Measurements from ENCODE around the gene SP4. TPM values are rescaled to one million over a fixed set of nuclear protein-coding genes. Genes with fewer than 3 reads are reported as not detected.

Gene SP4
- total RNA-seq, 2 experiments from 2014 or later, result 55.9 to 58.7 TPM

DNA sequence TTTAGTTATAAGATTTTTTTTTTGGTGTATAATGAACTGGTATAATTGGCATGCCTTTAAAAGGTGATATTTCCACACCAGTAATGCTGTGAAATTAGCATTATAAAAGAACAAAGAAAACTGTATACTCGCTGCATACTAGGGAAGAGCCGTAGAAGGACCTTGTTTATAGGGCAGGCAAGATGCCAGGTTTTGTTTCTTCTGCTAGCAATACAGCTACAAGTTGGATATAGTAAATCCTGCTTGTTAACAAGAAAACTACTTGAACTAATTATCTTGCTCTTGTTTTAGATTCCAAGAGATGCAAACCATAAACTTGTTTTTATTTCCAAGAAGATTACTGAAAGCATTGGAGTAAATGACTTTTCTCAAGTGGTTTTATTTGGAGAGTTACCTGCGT lies 116.8 kb downstream of the SP4 start:
- DNase-seq, result no peak
- Mint-ChIP-seq H3K4me3 (no peak overlapping the region), H3K27ac (no peak overlapping the region), H3K36me3 (no peaks in the 10 kb centered on the region), H3K9me3 (ENCODE audit: low read depth) (no peaks in the 10 kb centered on the region), H3K27me3 (peaks cover 72% of the 10 kb centered on the region), H3K4me1 (peaks cover 10% of the 10 kb centered on the region)
- CTCF ChIA-PET, result interaction anchor here (1.0 kb wide), 1 partner anchor 9 kb away, joined by 3 read pairs; no protein-coding TSS in a partner anchor
- no peak for ATAC-seq

DNA sequence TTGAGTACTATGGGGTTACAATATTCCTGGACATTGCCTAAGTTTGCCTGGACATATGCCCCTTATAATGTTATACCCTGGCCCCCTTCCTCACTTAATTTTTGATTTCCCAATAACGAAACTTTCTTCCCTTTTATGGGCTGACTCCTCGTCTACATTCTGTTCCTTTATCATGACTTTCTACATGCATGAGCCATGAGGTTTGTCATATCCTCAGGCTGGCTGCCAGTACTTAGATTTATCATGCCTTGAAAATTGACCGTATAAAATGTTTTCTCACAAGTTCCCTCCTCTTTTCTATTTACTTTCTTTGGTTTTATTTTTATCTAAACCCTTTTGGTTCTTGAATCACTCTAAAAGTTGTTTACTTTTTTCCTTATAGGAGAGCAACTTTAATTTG lies 119.6 kb downstream of the SP4 start:
- CTCF ChIA-PET, result no interaction called here
- no peak overlapping the region for H3K27ac Mint-ChIP-seq
- no peak for ATAC-seq
- DNase-seq, result no peak
- no peaks in the 10 kb centered on the region for H3K36me3 Mint-ChIP-seq
- H3K4me3 Mint-ChIP-seq, result no peak overlapping the region
- peaks cover 46% of the 10 kb centered on the region for H3K27me3 Mint-ChIP-seq
- H3K4me1 Mint-ChIP-seq, result peaks cover 9% of the 10 kb centered on the region
- H3K9me3 Mint-ChIP-seq (ENCODE audit: low read depth), result no peaks in the 10 kb centered on the region

DNA sequence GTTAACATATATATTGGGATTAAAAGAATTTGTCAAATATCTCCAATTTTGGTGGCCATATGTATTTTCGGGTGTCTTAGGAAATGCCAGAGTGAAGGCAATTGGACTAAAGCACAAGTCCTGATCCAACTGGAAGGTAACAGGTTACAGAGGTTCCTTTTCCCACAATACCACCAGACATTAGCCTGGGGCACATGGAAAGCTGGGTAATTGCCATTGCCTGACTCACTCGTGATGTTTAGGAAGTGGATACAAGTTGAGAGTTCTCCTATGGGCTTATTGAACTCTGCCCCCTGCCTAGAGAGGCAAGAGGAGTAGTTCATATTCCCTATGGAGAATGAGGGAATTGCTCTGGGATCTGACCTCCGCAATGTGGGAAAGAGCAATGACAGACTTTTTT lies 120.6 kb downstream of the SP4 start:
- ATAC-seq (no peak), DNase-seq (no peak)
- Mint-ChIP-seq H3K27me3 (peaks cover 41% of the 10 kb centered on the region), H3K27ac (no peak overlapping the region), H3K36me3 (no peaks in the 10 kb centered on the region), H3K4me3 (no peak overlapping the region), H3K9me3 (ENCODE audit: low read depth) (no peaks in the 10 kb centered on the region), H3K4me1 (peaks cover 4% of the 10 kb centered on the region)
- CTCF ChIA-PET, result no interaction called here

- H3K4me1 Mint-ChIP-seq, result no peaks in the 10 kb centered on the region
- ATAC-seq (no peak), DNase-seq (no peak)
- no peaks in the 10 kb centered on the region for H3K9me3 Mint-ChIP-seq (ENCODE audit: low read depth)
- H3K27ac Mint-ChIP-seq, result no peak overlapping the region
- CTCF ChIA-PET, result interaction anchor here (1.1 kb wide), 1 partner anchor 54 kb away, joined by 3 read pairs; no protein-coding TSS in a partner anchor
- H3K36me3 Mint-ChIP-seq, result no peaks in the 10 kb centered on the region
- no peak overlapping the region for H3K4me3 Mint-ChIP-seq
- H3K27me3 Mint-ChIP-seq, result peaks cover 28% of the 10 kb centered on the region
Observed at GRCh38 chr7:21550076-21550475, 122.2 kb downstream of the SP4 start.

DNA sequence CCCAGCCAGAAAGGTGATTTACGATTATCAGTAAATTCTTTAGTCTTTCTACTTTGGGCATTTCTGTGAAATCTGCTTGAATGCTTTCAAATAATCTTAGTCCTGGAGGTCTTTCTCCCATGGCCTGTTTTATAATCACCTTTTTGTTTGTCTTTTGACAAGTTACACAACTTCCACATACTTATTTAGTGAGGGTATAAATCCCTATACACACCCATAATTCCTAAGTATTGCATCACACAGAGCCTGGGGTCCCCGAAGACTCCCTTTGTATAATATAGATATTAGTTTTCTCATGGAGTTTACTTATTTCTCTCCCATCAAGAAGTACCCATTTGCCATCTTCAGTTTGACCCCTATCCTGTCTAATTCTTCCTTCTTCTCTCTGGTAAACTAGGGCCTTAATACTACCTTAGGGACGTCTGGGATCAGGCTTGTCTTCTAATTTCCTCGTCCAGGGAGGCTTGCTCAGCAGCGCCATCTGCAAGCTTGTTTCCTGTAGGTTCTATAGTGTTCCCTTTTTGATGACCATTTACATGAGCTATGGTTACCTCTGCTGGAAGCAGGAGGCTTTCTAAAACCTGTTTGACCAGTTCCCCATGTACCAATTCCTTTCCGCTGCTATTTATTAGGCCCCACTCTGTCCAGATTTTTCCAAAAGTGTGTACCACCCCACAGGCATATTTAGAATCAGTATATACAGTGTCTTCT lies 123.1 kb downstream of the SP4 start:
- no peaks in the 10 kb centered on the region for H3K9me3 Mint-ChIP-seq (ENCODE audit: low read depth)
- no peak for DNase-seq
- no peak overlapping the region for H3K4me3 Mint-ChIP-seq
- H3K27me3 Mint-ChIP-seq, result peaks cover 19% of the 10 kb centered on the region
- no peak for ATAC-seq
- CTCF ChIA-PET, result no interaction called here
- no peaks in the 10 kb centered on the region for H3K36me3 Mint-ChIP-seq
- no peak overlapping the region for H3K27ac Mint-ChIP-seq
- H3K4me1 Mint-ChIP-seq, result no peaks in the 10 kb centered on the region

DNA sequence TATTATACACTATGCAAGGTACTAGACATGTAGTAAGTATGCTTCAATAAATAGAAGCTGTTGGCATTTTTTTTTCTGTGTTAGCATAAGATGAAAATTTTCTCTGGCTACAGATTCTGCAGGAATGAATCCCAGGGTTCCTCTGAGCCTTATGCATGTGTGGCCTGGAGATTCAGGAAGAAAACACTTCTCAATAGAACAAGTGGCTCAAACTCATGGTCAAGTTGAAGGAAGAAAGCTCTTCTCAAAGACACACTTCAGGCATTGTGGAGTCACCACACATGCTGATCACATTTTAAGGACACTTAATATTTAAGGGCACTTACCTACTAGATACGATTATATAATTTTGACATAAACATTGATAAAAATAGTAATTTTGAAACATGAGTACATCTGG lies 134.5 kb downstream of the SP4 start:
- no peak for ATAC-seq
- DNase-seq, result no peak
- Mint-ChIP-seq H3K27me3 (peaks cover 27% of the 10 kb centered on the region), H3K9me3 (ENCODE audit: low read depth) (no peaks in the 10 kb centered on the region), H3K4me3 (no peak overlapping the region), H3K4me1 (no peaks in the 10 kb centered on the region), H3K36me3 (no peaks in the 10 kb centered on the region), H3K27ac (no peak overlapping the region)
- CTCF ChIA-PET, result no interaction called here

Small RNA genes lying within 50 kb of the gene (microRNA-seq; reads per million reads assigned to microRNA genes)
- not detected for gene MIR1183

Other genes starting within 250 kb of the SP4 start
- gene DNAH11, start 115.0 kb downstream of the SP4 start, total RNA-seq, result under 1 TPM; 0.15 to 0.28 TPM